OCI-LY3 (cell line): Measurements from ENCODE around the gene CLIC1.

Experiments used
- EZH2phosphoT487 ChIP-seq: fragments of 200-600 bp; shearing (Covaris generic); IDR thresholded peaks from 2 replicates; pipeline ENCODE4 v1.6.1; 2018; ENCODE audit warnings: antibody characterized with exemption, mixed run types, low read depth
- TF ChIP-seq, protein P1 (sequence below): fragments of 200-600, 300-600 bp; sonication (generic); IDR thresholded peaks from 2 replicates; pipeline ENCODE4 v1.5.1; 2014; ENCODE audit warnings: antibody characterized with exemption, low read length, low read depth

DNA sequence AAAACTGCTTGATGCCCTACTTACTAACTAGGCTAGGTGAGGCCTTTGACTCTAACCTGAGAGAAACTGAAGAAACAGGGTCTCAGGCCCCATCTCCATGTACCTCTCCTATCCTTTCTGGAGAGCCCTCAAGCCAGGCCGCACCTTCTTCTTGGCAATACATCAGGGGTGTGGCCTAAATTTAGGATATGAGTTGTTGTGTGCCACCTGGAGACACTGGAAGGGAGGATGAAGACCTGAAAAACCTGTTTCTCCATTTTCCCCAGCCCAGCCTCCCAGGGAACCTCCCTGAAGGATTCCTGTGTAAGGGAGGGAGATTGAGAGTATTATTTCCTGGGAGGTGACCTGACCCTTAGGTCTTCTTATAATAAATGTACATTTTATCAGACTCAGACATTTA, 18.1 kb downstream of the CLIC1 start:
- TF ChIP-seq, protein P1, sequence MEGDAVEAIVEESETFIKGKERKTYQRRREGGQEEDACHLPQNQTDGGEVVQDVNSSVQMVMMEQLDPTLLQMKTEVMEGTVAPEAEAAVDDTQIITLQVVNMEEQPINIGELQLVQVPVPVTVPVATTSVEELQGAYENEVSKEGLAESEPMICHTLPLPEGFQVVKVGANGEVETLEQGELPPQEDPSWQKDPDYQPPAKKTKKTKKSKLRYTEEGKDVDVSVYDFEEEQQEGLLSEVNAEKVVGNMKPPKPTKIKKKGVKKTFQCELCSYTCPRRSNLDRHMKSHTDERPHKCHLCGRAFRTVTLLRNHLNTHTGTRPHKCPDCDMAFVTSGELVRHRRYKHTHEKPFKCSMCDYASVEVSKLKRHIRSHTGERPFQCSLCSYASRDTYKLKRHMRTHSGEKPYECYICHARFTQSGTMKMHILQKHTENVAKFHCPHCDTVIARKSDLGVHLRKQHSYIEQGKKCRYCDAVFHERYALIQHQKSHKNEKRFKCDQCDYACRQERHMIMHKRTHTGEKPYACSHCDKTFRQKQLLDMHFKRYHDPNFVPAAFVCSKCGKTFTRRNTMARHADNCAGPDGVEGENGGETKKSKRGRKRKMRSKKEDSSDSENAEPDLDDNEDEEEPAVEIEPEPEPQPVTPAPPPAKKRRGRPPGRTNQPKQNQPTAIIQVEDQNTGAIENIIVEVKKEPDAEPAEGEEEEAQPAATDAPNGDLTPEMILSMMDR = no peak
- TF ChIP-seq EZH2phosphoT487 = no peak
